Spleen (tissue), 11 donors: ENCODE measurements around the gene ATP5F1D. TPM values are rescaled to one million over a fixed set of nuclear protein-coding genes. Genes with fewer than 3 reads are reported as not detected.

Experiments used
- DNase-seq: peaks from one replicate; pipeline ENCODE4 v3.0.0-alpha.2; 2020
- H3K27ac ChIP-seq, 8 donors: fragments of 200-600 bp; sonication (generic) in 7 of 8; 1 replicate in 4 of 8; 2 replicates in 4 of 8; pipeline versions ENCODE4 v1.5.0 to v1.8.0; 2016 to 2021; ENCODE audit warnings: inconsistent platforms in 4 of 8, mild to moderate bottlenecking in 4 of 8, moderate library complexity in 1 of 8
- H3K27me3 ChIP-seq, 7 donors: fragments of 200-600 bp; sonication (generic) in 6 of 7; replicated peaks in 1 of 7; 1 replicate in 4 of 7; 2 replicates in 3 of 7; pipeline versions ENCODE4 v1.5.0 to v1.8.0; 2016 to 2021; ENCODE audit warnings: inconsistent platforms in 3 of 7, mild to moderate bottlenecking in 1 of 7
- H3K36me3 ChIP-seq, 6 donors: fragments of 200-600 bp; sonication (generic) in 5 of 6; 1 replicate in 4 of 6; 2 replicates in 2 of 6; pipeline versions ENCODE4 v1.5.0 to v1.8.0; 2016 to 2021; ENCODE audit warnings: inconsistent platforms in 2 of 6
- H3K4me1 ChIP-seq, 6 donors: fragments of 200-600 bp; sonication (generic) in 5 of 6; 1 replicate in 3 of 6; 2 replicates in 3 of 6; pipeline versions ENCODE4 v1.5.0 to v1.8.0; 2016 to 2021; ENCODE audit warnings: inconsistent platforms in 3 of 6
- H3K4me3 ChIP-seq, 8 donors: fragments of 200-600 bp; sonication (generic) in 7 of 8; 1 replicate in 4 of 8; 2 replicates in 4 of 8; pipeline versions ENCODE4 v1.5.0 to v1.8.0; 2016 to 2021; ENCODE audit warnings: inconsistent platforms in 4 of 8, mild to moderate bottlenecking in 4 of 8, moderate library complexity in 2 of 8
- H3K9me3 ChIP-seq, 8 donors: fragments of 200-600 bp; sonication (generic) in 7 of 8; 1 replicate in 4 of 8; 2 replicates in 4 of 8; pipeline versions ENCODE4 v1.5.0 to v1.8.0; 2016 to 2021; ENCODE audit warnings: inconsistent platforms in 4 of 8
- CTCF ChIP-seq, 11 experiments: fragments of 200-600 bp in 7 of 11; fragments of 450-650 bp in 4 of 11; sonication (generic) in 4 of 11; IDR thresholded peaks in 8 of 11; conservative IDR thresholded peaks in 3 of 11; 1 replicate in 7 of 11; 2 replicates in 4 of 11; pipeline versions ENCODE4 v1.4.0 to v1.8.0; 2016 to 2021; ENCODE audit warnings: antibody characterized with exemption in 11 of 11, inconsistent platforms in 4 of 11, mild to moderate bottlenecking in 1 of 11
- POLR2A ChIP-seq, 3 donors: fragments of 450-650 bp; IDR thresholded peaks; one replicate each; pipeline ENCODE4 v1.5.1; 2017; ENCODE audit warnings: antibody characterized with exemption in 3 of 3, mild to moderate bottlenecking in 1 of 3
- POLR2AphosphoS5 ChIP-seq, 3 donors: sonication (generic); formaldehyde crosslinking; IDR thresholded peaks; one replicate each; pipeline ENCODE4 v1.5.1; 2017; ENCODE audit warnings: antibody characterized with exemption in 3 of 3
- WGBS, 5 donors: extraction: QIAGEN DNeasy Blood & Tissue Kit in 3 of 5; methylation state at CpG; one replicate each; pipeline versions ENCODE4 v1.1.5 to v1.1.7; 2013 to 2018; 5-methylcytosine and 5-hydroxymethylcytosine counted together
- intact Hi-C: fragments of 100-400 bp; cut with DNase I; formaldehyde crosslinking; loops from one replicate; pipeline ENCODE4 v1.15.0; 2023; ENCODE audit warnings: low total_unique reads
- polyA plus RNA-seq, 3 donors: library from polyadenylated mRNA; stranded (reverse); fragments of 200-250 nt; gene quantifications; one replicate each; pipeline ENCODE4 v1.2.1, GENCODE V29; 2013
- total RNA-seq, 7 donors: library from RNA; depleted of rRNA in 3 of 7; stranded (reverse); fragments of >200 nt in 3 of 7; fragmentation: NEBNext Ultra II Directional in 4 of 7; extraction: Animal tissue kit (Norgen Biotek cat#: 25700) in 4 of 7; gene quantifications; one replicate each; pipeline versions ENCODE4 v1.1.0 to v1.2.1, GENCODE V29; 2016 to 2021
- donor health status: healthy with polysubstance abuse.
- donor health status: DM: no; HTN: no; CAD: no; lungs with moderate emphysema.
- donor health status: DM: no; HTN: no; CAD: no.
- donor health status: Bipolar disorder and iron deficiency.
- donor health status: healthy.
- donor health status: DM: no; HTN: no; CAD: no.
- donor health status: DM: yes; HTN: yes; CAD: no.

ATP5F1D gene
- total and polyA plus RNA-seq, 10 donors = 49.1 to 166 (median 121) TPM

- H3K4me1 ChIP-seq = peaks cover 0 to 50% (median 25%) of the 10 kb centered on the region in 6 donors
- H3K27ac ChIP-seq = no peak overlapping the region
- WGBS, 5 donors = 66 to 85% (median 74%) methylated on average over 36 to 40 of the region's 40 CpGs
- no peaks in the 10 kb centered on the region for H3K36me3 ChIP-seq
- no peaks in the 10 kb centered on the region for H3K9me3 ChIP-seq
- DNase-seq = no peak
- H3K27me3 ChIP-seq = peaks cover 9 to 100% (median 94%) of the 10 kb centered on the region in 7 donors
- no peak for TF ChIP-seq POLR2A (IDR thresholded peaks at IDR 0.05)
- TF ChIP-seq POLR2AphosphoS5 (IDR thresholded peaks at IDR 0.05) = no peak
- no peak for TF ChIP-seq CTCF (IDR thresholded peaks at IDR 0.05 in 8 of 11, conservative IDR thresholded peaks at IDR 0.05 in 3 of 11)
- H3K4me3 ChIP-seq = no peak overlapping the region
- intact Hi-C loops = no loop called here
Measured at GRCh38 chr19:1290703-1291651, 49.4 kb downstream of the ATP5F1D start.

- intact Hi-C loops = no loop called here
- peaks cover 9 to 100% (median 91%) of the 10 kb centered on the region in 7 donors for H3K27me3 ChIP-seq
Measured at GRCh38 chr19:1291761-1292418, 50.3 kb downstream of the ATP5F1D start.

GRCh38 chr19:1292419-1293151, 51.0 kb downstream of the ATP5F1D start:
- peak overlapping the region in 1 of 8 donors; percentile 19 for H3K4me3 ChIP-seq
- H3K36me3 ChIP-seq = no peaks in the 10 kb centered on the region
- intact Hi-C loops = no loop called here
- H3K27me3 ChIP-seq = peaks cover 9 to 95% (median 84%) of the 10 kb centered on the region in 7 donors
- no peaks in the 10 kb centered on the region for H3K9me3 ChIP-seq
- TF ChIP-seq POLR2AphosphoS5 (IDR thresholded peaks at IDR 0.05) (no peak), POLR2A (IDR thresholded peaks at IDR 0.05) (no peak), CTCF (IDR thresholded peaks at IDR 0.05 in 8 of 11, conservative IDR thresholded peaks at IDR 0.05 in 3 of 11) (no peak)
- 80 to 86% (median 81%) methylated on average over 17 of the region's 17 CpGs for WGBS, 5 donors
- peaks cover 0 to 37% (median 11%) of the 10 kb centered on the region in 6 donors for H3K4me1 ChIP-seq
- no peak for DNase-seq
- no peak overlapping the region for H3K27ac ChIP-seq

More at GRCh38 chr19:1291761-1292418, 50.3 kb downstream of the ATP5F1D start:
- peaks cover 0 to 44% (median 18%) of the 10 kb centered on the region in 6 donors for H3K4me1 ChIP-seq
- H3K9me3 ChIP-seq = no peaks in the 10 kb centered on the region
- no peak overlapping the region for H3K27ac ChIP-seq
- H3K36me3 ChIP-seq = no peaks in the 10 kb centered on the region
- 63 to 69% (median 65%) methylated on average over 16 to 25 of the region's 25 CpGs for WGBS, 5 donors
- no peak for TF ChIP-seq POLR2A (IDR thresholded peaks at IDR 0.05)
- no peak for TF ChIP-seq POLR2AphosphoS5 (IDR thresholded peaks at IDR 0.05)
- no peak for TF ChIP-seq CTCF (IDR thresholded peaks at IDR 0.05 in 8 of 11, conservative IDR thresholded peaks at IDR 0.05 in 3 of 11)
- DNase-seq = no peak
- peak overlapping the region in 1 of 8 donors; percentile 19 for H3K4me3 ChIP-seq
